HEK293 (cell line): Measurements from ENCODE around the gene ARHGAP21.
"Not testable (repeated sequence)": the region's sequence is repeated elsewhere in the genome, so short reads cannot be mapped to it uniquely, and the experiment has no call there.

Source experiments
- MZF1 ChIP-seq: fragments of 450-650 bp; formaldehyde crosslinking; IDR thresholded peaks from 2 replicates; pipeline ENCODE4 v1.5.1; 2017; ENCODE audit warnings: missing biosample characterization, missing genetic modification characterization, borderline replicate concordance
- ZNF544 ChIP-seq: fragments of 450-650 bp; formaldehyde crosslinking; IDR thresholded peaks from 2 replicates; pipeline ENCODE4 v1.5.0; 2017; ENCODE audit warnings: missing biosample characterization, missing genetic modification characterization

DNA sequence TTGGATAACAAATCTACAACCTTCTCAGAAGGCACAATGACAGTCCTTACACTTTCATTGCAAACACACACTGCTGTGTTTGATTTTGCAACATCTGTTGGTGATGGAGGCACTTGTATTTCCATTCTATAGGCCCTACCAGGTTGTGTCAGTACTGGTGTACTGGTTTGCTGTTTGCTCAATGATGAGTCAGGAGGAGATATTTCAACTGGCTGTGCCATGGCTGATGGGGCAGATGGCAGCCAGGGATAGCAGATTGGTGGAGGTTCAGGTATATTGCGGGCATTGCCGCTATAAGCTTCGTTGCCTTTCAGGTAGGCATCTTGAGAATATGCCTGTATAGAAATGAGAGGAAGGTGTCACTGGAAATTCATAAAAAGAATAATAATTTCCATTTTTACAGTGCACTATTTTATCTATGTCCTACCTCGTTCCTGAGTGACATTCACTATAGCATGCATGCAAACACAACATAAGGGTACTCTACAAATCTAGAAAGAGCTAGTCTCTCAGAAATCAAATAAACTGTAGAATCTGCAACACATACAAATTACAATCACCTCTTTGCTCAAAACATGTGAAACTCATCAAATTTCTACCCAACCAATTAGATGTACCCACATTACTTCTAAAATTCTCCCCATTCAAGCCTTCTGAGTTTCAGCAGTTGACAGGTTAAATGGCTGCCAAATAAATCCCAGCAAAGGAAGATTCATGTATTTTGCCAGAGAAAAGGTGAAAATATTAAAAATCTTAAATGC lies 102.5 kb downstream of the ARHGAP21 start:
- not testable (repeated sequence) for TF ChIP-seq ZNF544 (tag by site-specific recombination); MZF1
